HTR-8/SVneo (cell line): Measurements from ENCODE around the gene USH1G.
A peak's percentile ranks its signal among the peaks of the same experiment; 100 is the strongest.
"Not testable (repeated sequence)": the region's sequence is repeated elsewhere in the genome, so short reads cannot be mapped to it uniquely, and the experiment has no call there.

Experiments
- DNase-seq: peaks from one replicate; pipeline ENCODE4 v3.0.0; 2011; ENCODE audit warnings: low spot score, mixed read lengths; ENCODE audit not compliant: insufficient read length
- FAIRE-seq: peaks from 2 replicates; lab custom pipeline; 2011; peaks lifted over from hg19 to GRCh38; lab: Jason Lieb, UNC

The USH1G gene

GRCh38 chr17:74935585-74936469, 12.8 kb upstream of the USH1G start, which contains the start of gene OTOP3:
TSS of gene OTOP3 (plus strand) at chr17:74935898. CDS start at chr17:74935922, 24 bp downstream.
- FAIRE-seq (no peak), DNase-seq (no peak)

GRCh38 chr17:74935048-74935447, 12.0 kb upstream of the USH1G start:
- FAIRE-seq (no peak), DNase-seq (no peak)

- DNase-seq: no peak
- FAIRE-seq: no peak
Observed at GRCh38 chr17:74930535-74931036, 7.5 kb upstream of the USH1G start.

DNA sequence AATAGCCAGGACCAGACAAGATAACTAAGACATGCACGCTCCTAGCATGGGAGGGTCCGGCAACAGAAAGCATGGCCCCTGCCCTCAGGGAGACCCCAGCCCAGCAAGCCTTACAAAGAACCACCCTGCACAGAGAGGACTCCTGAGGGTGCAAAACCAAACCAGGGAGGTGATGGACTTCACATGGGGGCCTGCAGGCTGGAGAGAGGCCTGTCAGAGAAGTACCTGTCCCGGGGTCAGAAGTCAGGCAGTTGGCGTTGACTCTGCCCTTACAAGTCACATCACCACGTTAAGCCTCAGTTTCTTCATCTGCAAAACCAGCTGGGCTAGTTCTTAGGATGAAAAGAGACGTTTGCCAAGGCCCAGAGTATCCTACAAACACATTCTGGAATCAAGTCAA, 5.7 kb upstream of the USH1G start:
- FAIRE-seq: no peak
- no peak for DNase-seq

GRCh38 chr17:74925242-74925641, 2.2 kb upstream of the USH1G start:
- FAIRE-seq: peak; percentile 4

DNA sequence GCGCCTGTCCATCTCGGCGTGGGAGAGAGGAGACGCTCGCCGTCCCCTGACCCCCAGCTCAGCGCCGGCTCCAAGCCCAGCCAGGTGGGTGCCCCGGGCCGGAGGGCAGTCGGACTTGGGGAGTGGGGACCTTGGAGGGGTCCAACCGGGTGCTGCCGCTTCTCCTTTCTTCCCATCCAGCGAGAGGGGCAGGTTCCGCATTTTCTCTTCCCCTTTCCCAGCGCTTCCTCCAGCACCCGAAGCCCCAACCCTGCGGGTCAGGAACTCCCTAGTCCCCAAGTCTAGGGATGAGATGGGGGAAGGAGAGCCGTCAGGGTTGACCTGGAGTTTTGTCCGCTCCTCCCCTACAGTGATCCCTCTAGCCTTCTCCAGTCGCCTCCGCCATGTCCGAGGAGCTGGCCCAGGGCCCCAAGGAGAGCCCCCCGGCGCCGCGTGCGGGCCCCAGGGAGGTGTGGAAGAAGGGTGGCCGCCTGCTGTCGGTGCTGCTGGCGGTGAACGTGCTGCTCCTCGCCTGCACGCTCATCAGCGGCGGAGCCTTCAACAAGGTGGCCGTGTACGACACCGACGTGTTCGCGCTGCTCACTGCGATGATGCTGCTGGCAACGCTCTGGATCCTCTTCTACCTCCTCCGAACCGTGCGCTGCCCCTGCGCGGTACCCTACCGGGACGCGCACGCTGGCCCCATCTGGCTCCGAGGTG, 1.3 kb upstream of the USH1G start, which contains the start of gene OTOP2:
OTOP2 (plus strand) TSS at position 24 of the 699 bp plus-strand sequence; CDS start at position 384, 360 bp downstream.
- FAIRE-seq: peak; percentile 84
- no peak for DNase-seq

More at GRCh38 chr17:74925242-74925641, 2.2 kb upstream of the USH1G start:
- no peak for DNase-seq

GRCh38 chr17:74923538-74924249, 639 bp upstream of the USH1G start:
- no peak for FAIRE-seq
- peak; percentile 74 for DNase-seq

- no peak for DNase-seq
- FAIRE-seq: peak; percentile 54
Observed at GRCh38 chr17:74922172-74922571, 883 bp downstream of the USH1G start.

DNA sequence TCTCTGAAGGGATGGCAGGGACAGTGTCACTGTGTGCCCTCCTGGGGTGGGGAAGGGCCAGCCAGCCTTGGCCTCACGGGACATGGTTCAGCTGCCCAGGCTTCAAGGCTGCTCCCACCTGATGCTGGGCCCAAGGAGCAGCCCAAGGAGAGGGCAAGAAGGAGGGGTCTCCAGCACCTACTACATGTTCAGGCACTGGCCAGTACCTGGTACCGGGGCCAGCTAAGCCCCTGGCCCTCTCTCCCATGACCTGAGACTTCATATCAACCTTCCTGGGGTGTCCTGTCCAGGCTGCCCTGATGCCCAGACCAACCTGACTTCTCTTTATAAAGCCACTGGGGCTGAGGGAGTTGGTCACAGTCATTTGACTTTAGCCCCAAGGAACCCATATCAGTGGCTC, 1.3 kb downstream of the USH1G start:
- no peak for DNase-seq
- FAIRE-seq: peak; percentile 13

DNA sequence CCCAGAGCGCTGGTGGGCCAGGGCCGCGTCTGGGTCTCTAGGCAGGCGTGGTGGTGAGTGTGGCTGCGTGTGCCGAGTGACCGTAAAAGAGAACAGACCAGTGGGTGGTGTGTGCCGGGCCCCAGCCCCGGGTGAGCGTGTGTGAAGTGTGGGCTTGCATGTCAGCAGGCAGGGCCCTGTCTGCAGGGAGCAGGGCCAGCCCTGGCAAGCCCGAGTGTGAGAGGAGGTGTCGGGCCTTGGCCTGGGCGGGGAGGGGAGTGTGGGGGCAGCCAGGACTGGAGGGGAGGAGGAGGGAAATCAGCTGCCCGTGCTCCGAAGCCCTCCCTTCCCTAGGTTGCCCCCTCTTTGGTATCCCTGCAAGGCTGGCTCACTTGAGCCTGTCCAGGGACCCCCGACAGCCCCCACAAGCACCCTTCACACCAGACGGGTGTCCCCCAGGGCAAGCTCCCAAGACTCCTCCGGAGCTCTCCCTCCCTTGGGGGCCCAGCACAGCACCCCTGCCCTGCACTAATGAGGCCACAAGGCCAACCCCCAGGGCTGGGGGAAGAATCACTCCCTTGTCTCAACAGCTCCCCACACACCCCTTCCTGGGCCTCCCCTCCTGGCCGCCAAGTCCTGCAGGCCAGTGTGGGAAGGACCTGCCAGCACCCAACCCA, 1.9 kb downstream of the USH1G start:
- DNase-seq: no peak
- peak; percentile 36 for FAIRE-seq

- DNase-seq (no peak), FAIRE-seq (peak; percentile 46)
Observed at GRCh38 chr17:74920642-74921025, 2.4 kb downstream of the USH1G start.

DNA sequence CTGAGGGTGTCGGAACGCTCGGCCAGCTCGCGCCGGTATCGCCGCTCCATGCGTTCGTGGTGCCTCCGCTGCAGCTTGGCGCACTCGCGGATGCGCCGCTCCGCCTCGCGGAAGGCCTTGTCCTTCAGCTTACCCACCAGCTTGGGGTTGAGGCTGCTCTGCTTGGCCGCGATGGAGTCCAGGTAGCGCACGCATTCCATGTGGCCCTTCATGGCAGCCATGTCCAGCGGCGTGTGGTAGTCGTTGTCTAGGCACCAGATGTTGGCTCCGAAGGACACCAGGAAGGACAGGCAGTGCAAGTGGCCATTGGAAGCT, 2.8 kb downstream of the USH1G start:
- DNase-seq: no peak
- FAIRE-seq: no peak

DNA sequence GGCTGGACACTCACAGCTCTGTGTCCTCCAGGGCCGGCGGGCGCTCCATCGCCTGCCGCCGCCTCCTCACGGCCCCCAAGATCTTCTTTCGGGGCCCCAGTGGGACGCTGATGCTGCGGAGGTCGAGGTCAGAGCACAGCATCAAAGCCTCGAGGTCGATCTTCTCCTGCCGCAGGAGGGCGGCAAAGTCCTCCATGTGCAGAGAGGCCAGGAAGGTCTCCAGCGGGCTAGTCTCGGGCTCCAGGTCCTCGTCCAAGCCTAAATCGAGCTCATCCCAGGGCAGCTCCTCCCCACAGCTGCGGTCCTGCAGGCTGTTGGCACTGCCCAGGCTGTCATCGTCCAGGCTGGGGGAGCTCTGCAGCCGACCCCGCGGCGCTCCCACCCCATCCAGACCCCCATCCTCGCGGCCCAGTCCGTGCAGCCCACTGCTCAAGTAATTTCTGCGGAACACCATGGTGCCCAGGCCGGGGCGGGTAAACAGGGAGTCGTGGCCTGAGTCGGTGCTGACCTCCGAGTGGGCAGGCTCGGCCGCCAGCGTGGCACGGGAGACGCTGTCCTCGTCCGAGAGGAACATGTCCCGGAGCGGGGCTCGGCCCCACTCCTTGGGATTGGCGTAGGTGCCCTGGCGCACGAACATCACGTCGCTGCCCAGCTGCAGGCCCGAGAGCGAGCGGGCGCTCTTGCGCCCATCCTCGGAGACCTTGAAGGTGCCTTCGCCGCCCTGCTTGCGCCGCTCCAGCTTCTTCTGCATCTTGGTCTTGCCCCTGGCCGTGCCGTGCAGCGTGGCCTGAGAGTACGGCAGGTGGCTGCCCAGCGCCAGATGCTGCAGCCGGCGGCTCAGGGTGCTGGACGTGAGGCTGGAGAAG, 3.4 kb downstream of the USH1G start:
- DNase-seq (no peak), FAIRE-seq (no peak)

DNA sequence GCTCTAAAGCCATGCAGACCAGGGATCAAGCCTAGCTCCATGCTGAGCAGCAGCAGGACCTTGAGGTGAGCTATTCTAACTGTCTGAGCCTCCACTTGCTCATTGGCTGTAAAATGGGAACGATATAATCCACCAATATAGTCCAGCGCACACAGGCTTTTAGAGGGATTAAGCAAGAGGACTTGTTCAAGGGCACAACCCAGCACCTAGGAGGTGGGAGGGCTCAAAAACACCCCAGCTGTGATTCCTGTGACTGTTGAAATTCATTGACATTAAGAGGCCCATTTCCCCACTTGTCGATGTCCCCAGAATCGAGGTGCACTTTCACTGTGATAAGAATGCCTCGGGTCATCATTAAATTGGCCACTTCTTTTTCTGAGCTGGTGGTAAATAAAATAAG, 4.1 kb downstream of the USH1G start:
- DNase-seq (no peak), FAIRE-seq (no peak)

GRCh38 chr17:74917430-74917829, 5.6 kb downstream of the USH1G start:
- no peak for FAIRE-seq

GRCh38 chr17:74916851-74917199, 6.2 kb downstream of the USH1G start:
- FAIRE-seq (peak; percentile 99), DNase-seq (no peak)

More at GRCh38 chr17:74917430-74917829, 5.6 kb downstream of the USH1G start:
- DNase-seq: no peak

DNA sequence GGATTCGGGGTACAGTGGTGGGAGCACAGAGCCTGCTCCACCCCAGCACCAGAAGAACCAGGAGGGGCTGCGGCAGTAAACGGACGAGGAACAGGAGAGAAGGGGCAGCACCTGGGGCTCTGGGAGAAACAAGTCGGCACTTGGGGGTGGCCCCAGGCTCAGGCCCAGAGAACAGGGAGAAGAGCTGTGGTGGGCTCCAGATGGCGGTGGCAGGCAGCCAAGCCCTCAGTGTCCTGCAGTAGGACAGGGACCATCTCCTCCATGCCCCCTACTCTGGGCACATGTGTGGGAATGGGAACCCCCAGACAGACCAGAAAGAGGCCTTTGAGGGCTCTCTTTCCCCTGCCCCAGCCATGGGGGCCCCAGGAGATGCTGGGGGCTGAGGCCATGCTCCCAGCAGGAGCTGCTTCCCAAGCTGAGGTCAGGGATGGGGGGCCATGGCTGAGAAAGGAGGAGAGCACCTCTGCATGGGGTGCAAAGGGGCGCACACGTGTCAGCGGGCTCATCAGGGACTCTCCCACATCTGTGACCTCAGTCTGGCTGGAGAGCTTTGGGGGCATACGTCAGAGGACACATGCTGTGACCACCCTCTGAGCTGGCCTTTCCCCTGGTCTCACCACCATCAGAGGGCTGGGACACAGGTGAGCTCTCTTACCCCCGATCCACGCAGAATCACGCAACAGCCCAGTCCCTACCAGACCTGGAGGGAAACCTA, 6.8 kb downstream of the USH1G start:
- FAIRE-seq (peak; percentile 66), DNase-seq (no peak)

- FAIRE-seq, DNase-seq: not testable (repeated sequence)
Observed at GRCh38 chr17:74911423-74911822, 11.6 kb downstream of the USH1G start.
